ENCODE results near the gene PTAR1. TPM values are rescaled to one million over a fixed set of nuclear protein-coding genes. Genes with fewer than 3 reads are reported as not detected.
A peak's percentile ranks its signal among the peaks of the same experiment; 100 is the strongest.

PTAR1 gene
- total RNA-seq, 1 donor from 2014 or later: 146 TPM

DNA sequence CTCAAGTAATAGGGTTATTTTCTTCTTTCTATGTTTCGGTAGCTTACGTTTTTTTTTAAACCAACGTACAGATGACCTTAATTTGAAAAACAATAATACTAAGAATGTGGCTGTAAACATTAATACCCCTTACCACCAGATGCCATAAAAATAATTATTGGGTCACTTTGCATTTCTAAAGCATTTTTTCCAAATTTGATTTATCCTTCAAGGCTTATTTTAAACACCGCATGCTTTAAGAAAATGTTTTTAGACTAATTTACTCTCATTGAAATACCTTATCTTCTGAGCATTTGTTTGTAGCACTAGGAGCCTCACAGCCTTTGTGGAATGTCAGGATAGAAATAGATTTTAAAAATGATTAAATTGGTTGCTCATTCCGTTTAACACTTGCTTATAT, 81.9 kb downstream of the PTAR1 start:
- DNase-seq (ENCODE audit: low spot score): no peak
- Histone ChIP-seq H3K27me3 (no peaks in the 10 kb centered on the region), H3K9me3 (ENCODE audit: low read depth) (no peaks in the 10 kb centered on the region), H3K27ac (no peak overlapping the region), H2AFZ (replicated peaks) (no peak overlapping the region), H3K79me2 (ENCODE audit: low read depth) (no peaks in the 10 kb centered on the region), H3K4me1 (no peaks in the 10 kb centered on the region), H3K9ac (no peak overlapping the region), H4K20me1 (ENCODE audit: low read depth) (no peaks in the 10 kb centered on the region), H3F3A (ENCODE audit: low read depth) (peaks cover 18% of the 10 kb centered on the region), H3K36me3 (no peaks in the 10 kb centered on the region), H3K4me3 (no peak overlapping the region), H3K4me2 (no peak overlapping the region)
- Mint-ChIP-seq H3K4me3 (no peak overlapping the region), H3K27me3 (ENCODE audit: insufficient read depth, low read depth) (peaks cover 4% of the 10 kb centered on the region), H3K27ac (no peak overlapping the region), H3K9me3 (no peaks in the 10 kb centered on the region), H3K36me3 (no peaks in the 10 kb centered on the region), H3K4me1 (peaks cover 9% of the 10 kb centered on the region)
- TF ChIP-seq, protein P1, sequence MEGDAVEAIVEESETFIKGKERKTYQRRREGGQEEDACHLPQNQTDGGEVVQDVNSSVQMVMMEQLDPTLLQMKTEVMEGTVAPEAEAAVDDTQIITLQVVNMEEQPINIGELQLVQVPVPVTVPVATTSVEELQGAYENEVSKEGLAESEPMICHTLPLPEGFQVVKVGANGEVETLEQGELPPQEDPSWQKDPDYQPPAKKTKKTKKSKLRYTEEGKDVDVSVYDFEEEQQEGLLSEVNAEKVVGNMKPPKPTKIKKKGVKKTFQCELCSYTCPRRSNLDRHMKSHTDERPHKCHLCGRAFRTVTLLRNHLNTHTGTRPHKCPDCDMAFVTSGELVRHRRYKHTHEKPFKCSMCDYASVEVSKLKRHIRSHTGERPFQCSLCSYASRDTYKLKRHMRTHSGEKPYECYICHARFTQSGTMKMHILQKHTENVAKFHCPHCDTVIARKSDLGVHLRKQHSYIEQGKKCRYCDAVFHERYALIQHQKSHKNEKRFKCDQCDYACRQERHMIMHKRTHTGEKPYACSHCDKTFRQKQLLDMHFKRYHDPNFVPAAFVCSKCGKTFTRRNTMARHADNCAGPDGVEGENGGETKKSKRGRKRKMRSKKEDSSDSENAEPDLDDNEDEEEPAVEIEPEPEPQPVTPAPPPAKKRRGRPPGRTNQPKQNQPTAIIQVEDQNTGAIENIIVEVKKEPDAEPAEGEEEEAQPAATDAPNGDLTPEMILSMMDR (IDR thresholded peaks at IDR 0.05): no peak
- TF ChIP-seq EZH2phosphoT487 (IDR thresholded peaks at IDR 0.05) (no peak), EZH2 (IDR thresholded peaks at IDR 0.05) (no peak)

DNA sequence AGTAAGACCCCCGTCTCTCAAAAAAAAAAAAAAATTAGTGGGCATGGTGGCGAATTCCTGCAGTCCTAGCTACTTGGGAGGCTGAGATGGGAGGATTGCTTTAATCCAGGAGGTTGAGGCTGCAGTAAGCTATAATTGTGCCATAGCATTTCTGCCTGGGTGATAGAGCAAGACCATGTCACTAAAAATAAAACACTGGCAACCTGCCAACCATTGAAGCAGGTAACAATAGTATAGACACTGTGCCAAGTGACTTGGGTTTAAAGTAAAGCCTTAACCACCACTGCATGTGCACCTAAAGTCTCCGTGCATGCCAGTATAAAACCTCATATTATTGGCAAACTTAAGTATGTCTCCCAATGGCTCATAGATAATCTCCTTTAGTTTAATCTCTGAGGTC, 84.2 kb downstream of the PTAR1 start:
- Mint-ChIP-seq H3K4me3 (no peak overlapping the region), H3K36me3 (no peaks in the 10 kb centered on the region), H3K27me3 (ENCODE audit: insufficient read depth, low read depth) (peaks cover 12% of the 10 kb centered on the region), H3K27ac (no peak overlapping the region), H3K9me3 (no peaks in the 10 kb centered on the region), H3K4me1 (peaks cover 19% of the 10 kb centered on the region)
- Histone ChIP-seq H3K4me2 (no peak overlapping the region), H3F3A (ENCODE audit: low read depth) (peaks cover 35% of the 10 kb centered on the region), H3K4me3 (no peak overlapping the region), H3K27me3 (peaks cover 15% of the 10 kb centered on the region), H4K20me1 (ENCODE audit: low read depth) (no peaks in the 10 kb centered on the region), H3K4me1 (no peaks in the 10 kb centered on the region), H3K36me3 (no peaks in the 10 kb centered on the region), H3K27ac (no peak overlapping the region), H3K9me3 (ENCODE audit: low read depth) (no peaks in the 10 kb centered on the region), H2AFZ (replicated peaks) (no peak overlapping the region), H3K9ac (no peak overlapping the region), H3K79me2 (ENCODE audit: low read depth) (no peaks in the 10 kb centered on the region)
- DNase-seq (ENCODE audit: low spot score): no peak
- TF ChIP-seq EZH2 (IDR thresholded peaks at IDR 0.05) (no peak), EZH2phosphoT487 (IDR thresholded peaks at IDR 0.05) (no peak)
- TF ChIP-seq, protein P1 (IDR thresholded peaks at IDR 0.05): no peak

DNA sequence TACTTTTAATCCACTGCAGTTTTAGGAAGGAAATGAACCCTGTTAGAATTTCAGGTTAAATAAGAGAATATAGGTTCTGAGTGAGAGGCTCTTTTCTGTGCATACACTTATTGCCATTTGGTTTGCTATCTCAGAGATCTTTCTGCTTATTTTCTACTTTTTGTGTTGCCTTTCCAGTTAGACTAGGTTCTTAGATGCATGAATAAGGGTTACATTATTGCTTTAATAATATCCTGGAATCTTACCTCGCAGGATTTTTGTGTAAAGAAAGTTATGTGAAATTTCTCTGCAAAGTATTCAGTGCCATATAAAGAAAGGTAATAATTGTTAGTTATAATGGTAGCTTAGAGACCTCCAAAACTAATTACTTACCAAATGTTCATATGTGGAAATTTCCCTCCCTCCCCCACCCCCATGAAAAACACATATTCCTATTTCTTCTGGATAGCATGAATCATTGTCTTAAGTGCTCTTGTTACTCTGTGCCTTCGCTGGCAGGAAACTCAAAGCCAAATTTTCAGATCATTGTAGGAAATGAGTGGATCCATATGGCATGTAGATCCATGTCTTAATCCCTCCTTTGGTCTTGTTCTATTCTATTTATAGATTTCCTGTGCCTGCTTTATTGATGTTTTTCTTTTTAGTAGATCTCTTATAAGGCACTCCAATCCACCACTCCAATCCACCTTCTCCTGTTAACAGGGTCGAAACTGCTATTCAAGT, 84.9 kb downstream of the PTAR1 start:
- Mint-ChIP-seq H3K36me3 (no peaks in the 10 kb centered on the region), H3K4me1 (peaks cover 19% of the 10 kb centered on the region), H3K9me3 (no peaks in the 10 kb centered on the region), H3K4me3 (peak overlapping the region; percentile 84), H3K27me3 (ENCODE audit: insufficient read depth, low read depth) (peaks cover 16% of the 10 kb centered on the region), H3K27ac (no peak overlapping the region)
- H3F3A ChIP-seq (ENCODE audit: low read depth): peaks cover 35% of the 10 kb centered on the region
- peaks cover 22% of the 10 kb centered on the region for H3K27me3 ChIP-seq
- no peak overlapping the region for H3K27ac ChIP-seq
- no peak overlapping the region for H3K4me2 ChIP-seq
- no peak for DNase-seq (ENCODE audit: low spot score)
- H3K36me3 ChIP-seq: no peaks in the 10 kb centered on the region
- H3K9me3 ChIP-seq (ENCODE audit: low read depth): no peaks in the 10 kb centered on the region
- no peak overlapping the region for H3K4me3 ChIP-seq
- no peaks in the 10 kb centered on the region for H3K4me1 ChIP-seq
- no peak overlapping the region for H3K9ac ChIP-seq
- no peaks in the 10 kb centered on the region for H4K20me1 ChIP-seq (ENCODE audit: low read depth)
- H2AFZ ChIP-seq (replicated peaks): peak overlapping the region; percentile 44
- H3K79me2 ChIP-seq (ENCODE audit: low read depth): no peaks in the 10 kb centered on the region
- TF ChIP-seq EZH2 (IDR thresholded peaks at IDR 0.05) (no peak), EZH2phosphoT487 (IDR thresholded peaks at IDR 0.05) (no peak)
- TF ChIP-seq, protein P1 (IDR thresholded peaks at IDR 0.05): no peak
